ENCODE results near the gene ZSWIM8. TPM values are rescaled to one million over a fixed set of nuclear protein-coding genes. Genes with fewer than 3 reads are reported as not detected.
A peak's percentile ranks its signal among the peaks of the same experiment; 100 is the strongest.

ZSWIM8 gene
- total and polyA plus RNA-seq, 2 donors (not counting 1 experiment from before 2014, with no cell fraction given) = 110 to 147 TPM

- Histone ChIP-seq H3K4me3 (ENCODE audit: control extremely low read depth in 1 of 5, extremely low read depth in 1 of 5, insufficient read depth in 1 of 5, low read depth in 2 of 5, low read length in 4 of 5) (no peak overlapping the region), H3K27ac (ENCODE audit: low read length in 2 of 2) (no peak overlapping the region), H3K4me1 (ENCODE audit: control insufficient read depth in 2 of 2, insufficient read depth in 2 of 2, low read length in 2 of 2) (peaks cover 8 to 12% of the 10 kb centered on the region in 2 donors), H3K79me2 (ENCODE audit: control insufficient read depth, insufficient read depth, low read length) (peaks cover 12% of the 10 kb centered on the region), H3K9ac (ENCODE audit: low read length) (no peak overlapping the region), H2AFZ (ENCODE audit: insufficient read depth, low read depth, low read length, poor library complexity, severe bottlenecking) (no peak overlapping the region), H3K9me3 (ENCODE audit: control extremely low read depth in 1 of 3, control insufficient read depth in 2 of 3, insufficient read depth in 1 of 3, low read length in 2 of 3) (no peaks in the 10 kb centered on the region), H3K4me2 (replicated peaks; ENCODE audit: low read depth, low read length, poor library complexity, severe bottlenecking) (no peak overlapping the region), H3K36me3 (replicated peaks in 1 of 2; ENCODE audit: control extremely low read depth in 1 of 2, control insufficient read depth in 1 of 2, extremely low read depth in 1 of 2, insufficient read depth in 2 of 2, low read length in 1 of 2) (peaks cover 2 to 70% of the 10 kb centered on the region in 2 experiments), H4K20me1 (ENCODE audit: control insufficient read depth, insufficient read depth, low read length, poor library complexity, severe bottlenecking) (peaks cover 22% of the 10 kb centered on the region), H3K27me3 (replicated peaks in 1 of 4; ENCODE audit: control extremely low read depth in 1 of 4, control insufficient read depth in 3 of 4, insufficient read depth in 4 of 4, low read length in 3 of 4) (no peaks in the 10 kb centered on the region)
- intact Hi-C loops (cut with micrococcal nuclease) = no loop called here
- Mint-ChIP-seq H3K4me1 (peaks cover 9% of the 10 kb centered on the region), H3K9me3 (ENCODE audit: insufficient read depth) (no peaks in the 10 kb centered on the region), H3K4me3 (no peak overlapping the region), H3K27me3 (no peaks in the 10 kb centered on the region), H3K27ac (no peak overlapping the region)
- WGBS (ENCODE audit: insufficient coverage) = 90% methylated on average over 13 of the region's 13 CpGs
- no peak for DNase-seq
- ATAC-seq (ENCODE audit: low read depth) = no peak
- ChIA-PET POLR2A (interaction anchor here (0.7 kb wide), 1 partner anchor 204 kb away, joined by 7 read pairs; no protein-coding TSS in a partner anchor), CTCF (no interaction called here)
- no peak for TF ChIP-seq CTCF (IDR thresholded peaks at IDR 0.05)
- no peak for TF ChIP-seq EZH2 (IDR thresholded peaks at IDR 0.05; ENCODE audit: borderline replicate concordance, insufficient read depth, low read depth, low read length, poor library complexity, severe bottlenecking)
Measured at GRCh38 chr10:73801253-73801590, 15.8 kb downstream of the ZSWIM8 start.

GRCh38 chr10:73802276-73802991 is 17.0 kb downstream of the ZSWIM8 start:
- peaks cover 24% of the 10 kb centered on the region for H3K79me2 ChIP-seq (ENCODE audit: control insufficient read depth, insufficient read depth, low read length)
- H3K4me3 ChIP-seq (ENCODE audit: control extremely low read depth in 1 of 5, extremely low read depth in 1 of 5, insufficient read depth in 1 of 5, low read depth in 2 of 5, low read length in 4 of 5) = no peak overlapping the region
- intact Hi-C loops (cut with micrococcal nuclease) = no loop called here
- H2AFZ ChIP-seq (ENCODE audit: insufficient read depth, low read depth, low read length, poor library complexity, severe bottlenecking) = no peak overlapping the region
- ATAC-seq (ENCODE audit: low read depth) = no peak
- peaks cover 8 to 19% of the 10 kb centered on the region in 2 donors for H3K4me1 ChIP-seq (ENCODE audit: control insufficient read depth in 2 of 2, insufficient read depth in 2 of 2, low read length in 2 of 2)
- no peaks in the 10 kb centered on the region for H3K27me3 ChIP-seq (replicated peaks in 1 of 4; ENCODE audit: control extremely low read depth in 1 of 4, control insufficient read depth in 3 of 4, insufficient read depth in 4 of 4, low read length in 3 of 4)
- Mint-ChIP-seq H3K4me3 (no peak overlapping the region), H3K9me3 (ENCODE audit: insufficient read depth) (no peaks in the 10 kb centered on the region), H3K27ac (peak overlapping the region; percentile 84), H3K4me1 (peaks cover 19% of the 10 kb centered on the region), H3K27me3 (no peaks in the 10 kb centered on the region)
- WGBS (ENCODE audit: insufficient coverage) = 96% methylated on average over 6 of the region's 11 CpGs
- POLR2A ChIA-PET = no interaction called here
- DNase-seq = no peak
- peaks cover 2 to 73% of the 10 kb centered on the region in 2 experiments for H3K36me3 ChIP-seq (replicated peaks in 1 of 2; ENCODE audit: control extremely low read depth in 1 of 2, control insufficient read depth in 1 of 2, extremely low read depth in 1 of 2, insufficient read depth in 2 of 2, low read length in 1 of 2)
- no peaks in the 10 kb centered on the region for H3K9me3 ChIP-seq (ENCODE audit: control extremely low read depth in 1 of 3, control insufficient read depth in 2 of 3, insufficient read depth in 1 of 3, low read length in 2 of 3)
- TF ChIP-seq EZH2 (IDR thresholded peaks at IDR 0.05; ENCODE audit: borderline replicate concordance, insufficient read depth, low read depth, low read length, poor library complexity, severe bottlenecking) (no peak), CTCF (IDR thresholded peaks at IDR 0.05) (no peak)
- no peak overlapping the region for H3K9ac ChIP-seq (ENCODE audit: low read length)
- no peak overlapping the region for H3K4me2 ChIP-seq (replicated peaks; ENCODE audit: low read depth, low read length, poor library complexity, severe bottlenecking)
- H4K20me1 ChIP-seq (ENCODE audit: control insufficient read depth, insufficient read depth, low read length, poor library complexity, severe bottlenecking) = peaks cover 34% of the 10 kb centered on the region
- H3K27ac ChIP-seq (ENCODE audit: low read length in 2 of 2) = no peak overlapping the region
- CTCF ChIA-PET = no interaction called here

Measured in B cell (primary cell).